HG02973 (cell line): ENCODE data around the gene PTPRT.

Experiments
- ATAC-seq: cut with Tn5 transposase; IDR thresholded peaks from one replicate; pipeline ENCODE4 v1.9.1; 2021; ENCODE audit warnings: moderate library complexity; ENCODE audit not compliant: unreplicated experiment

PTPRT gene

DNA sequence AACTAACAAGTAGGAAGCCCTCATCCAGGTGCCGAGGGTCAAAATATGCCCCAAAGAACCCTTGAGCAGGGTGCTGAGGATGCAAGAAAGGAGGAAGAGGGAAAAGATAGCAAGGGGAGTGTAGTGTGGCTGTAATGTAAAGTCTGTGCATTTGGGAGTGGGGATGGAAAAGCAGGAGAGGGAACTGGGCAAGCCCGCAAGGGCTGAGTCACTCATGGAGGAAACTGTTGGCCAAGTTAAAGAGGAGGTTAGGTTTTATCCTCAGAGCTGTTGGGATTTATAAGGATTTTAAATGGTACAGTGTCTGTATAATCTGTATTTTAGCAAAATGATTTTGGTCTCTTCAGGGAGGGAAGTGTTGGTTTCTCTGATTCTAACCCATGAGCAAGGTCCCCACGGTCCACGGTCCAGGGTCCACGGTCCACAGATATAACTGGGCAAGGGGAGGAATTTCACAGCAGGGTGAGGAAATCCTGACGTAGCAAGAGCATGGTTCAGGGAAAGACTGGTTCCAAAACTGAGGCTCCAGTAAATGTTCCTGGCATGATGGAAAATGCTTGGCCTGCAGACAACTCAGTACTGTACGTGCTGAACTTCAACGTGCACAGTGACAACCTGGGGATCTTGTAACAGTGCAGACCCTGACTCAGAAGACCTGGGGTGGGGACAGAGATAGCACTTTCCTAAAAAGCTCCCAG lies 759.8 kb downstream of the PTPRT start:
- no peak for ATAC-seq

DNA sequence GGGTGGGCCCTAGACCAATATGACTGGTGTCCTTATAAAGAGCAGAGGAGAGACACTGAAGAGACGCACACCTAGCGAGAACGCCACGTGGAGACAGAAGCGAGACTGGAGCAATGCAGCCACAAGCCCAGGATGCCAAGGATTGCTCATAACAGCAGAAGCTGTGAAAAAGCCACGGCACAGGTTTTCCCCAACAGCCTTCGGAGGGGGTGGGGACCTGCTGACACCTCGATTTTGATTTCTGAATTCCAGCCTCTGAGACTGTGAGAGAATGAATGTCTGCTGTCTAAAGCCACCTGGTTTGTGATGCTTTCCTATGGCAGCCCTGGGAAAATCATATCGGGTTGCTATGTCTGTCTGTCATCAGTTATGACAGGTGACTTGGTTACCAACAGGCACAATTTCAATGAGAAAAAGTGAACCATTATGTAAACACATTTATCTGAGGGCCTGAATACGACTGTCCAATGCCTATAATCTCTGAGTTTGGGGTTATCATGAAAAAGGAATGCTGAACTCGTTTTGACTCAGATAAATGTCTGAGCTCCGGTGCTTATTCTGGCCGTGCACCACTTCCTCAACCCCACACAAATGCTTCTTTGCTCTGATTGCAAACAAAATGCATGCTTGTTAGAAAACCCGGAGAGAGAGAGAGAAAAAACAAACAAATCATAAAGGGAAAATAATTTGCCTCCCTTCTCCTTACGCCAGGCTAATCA lies 769.7 kb downstream of the PTPRT start:
- no peak for ATAC-seq

- no peak for ATAC-seq
Observed at GRCh38 chr20:42406826-42407225, 782.9 kb downstream of the PTPRT start.

- no peak for ATAC-seq
Observed at GRCh38 chr20:42402455-42402854, 787.3 kb downstream of the PTPRT start.

- ATAC-seq = no peak
Observed at GRCh38 chr20:42401613-42402012, 788.1 kb downstream of the PTPRT start.

- no peak for ATAC-seq
Observed at GRCh38 chr20:42399802-42400201, 789.9 kb downstream of the PTPRT start.

GRCh38 chr20:42392442-42392841 lies 797.3 kb downstream of the PTPRT start:
- no peak for ATAC-seq

DNA sequence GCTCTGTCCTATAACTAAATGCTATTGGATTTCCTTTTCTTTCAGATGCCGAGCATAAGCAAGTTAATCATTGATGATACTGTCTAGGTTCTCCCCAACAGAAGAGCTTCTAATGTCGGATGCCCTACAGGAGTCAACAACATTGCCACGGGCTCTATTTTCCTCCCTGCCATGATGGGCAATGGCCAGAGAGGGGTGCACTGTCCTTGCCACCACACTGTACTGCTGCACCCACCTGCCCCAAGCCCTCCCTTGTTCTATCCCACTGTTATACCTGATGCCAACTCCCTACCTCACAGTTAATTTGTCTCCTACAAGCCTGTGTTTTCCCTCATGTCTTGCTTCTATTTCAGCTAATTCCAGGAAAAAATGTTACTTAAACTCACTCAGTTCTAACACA lies 797.9 kb downstream of the PTPRT start:
- no peak for ATAC-seq

GRCh38 chr20:42380287-42380686 lies 809.4 kb downstream of the PTPRT start:
- ATAC-seq = no peak

GRCh38 chr20:42379385-42379784 lies 810.3 kb downstream of the PTPRT start:
- no peak for ATAC-seq

GRCh38 chr20:42378826-42379225 lies 810.9 kb downstream of the PTPRT start:
- ATAC-seq = no peak

GRCh38 chr20:42376131-42376530 lies 813.6 kb downstream of the PTPRT start:
- no peak for ATAC-seq

DNA sequence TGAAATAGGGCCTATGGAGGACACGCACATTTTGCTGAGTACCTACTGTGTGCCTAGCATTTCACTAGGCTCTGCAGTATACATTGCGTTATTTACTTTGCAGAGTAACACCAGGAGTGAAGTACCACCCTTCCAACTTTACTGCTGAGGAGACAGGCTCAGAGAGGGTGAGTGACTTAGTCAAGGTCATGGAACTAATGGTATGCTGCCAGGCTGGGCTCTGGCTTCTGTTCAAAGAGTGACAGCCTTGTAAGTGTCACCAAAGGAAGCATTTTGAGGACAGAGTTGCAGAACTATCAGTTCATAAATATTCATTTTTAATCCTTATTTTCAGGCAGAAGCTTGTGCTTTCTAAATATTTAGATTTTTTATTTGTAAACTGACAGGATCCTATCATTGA lies 816.7 kb downstream of the PTPRT start:
- ATAC-seq = no peak

DNA sequence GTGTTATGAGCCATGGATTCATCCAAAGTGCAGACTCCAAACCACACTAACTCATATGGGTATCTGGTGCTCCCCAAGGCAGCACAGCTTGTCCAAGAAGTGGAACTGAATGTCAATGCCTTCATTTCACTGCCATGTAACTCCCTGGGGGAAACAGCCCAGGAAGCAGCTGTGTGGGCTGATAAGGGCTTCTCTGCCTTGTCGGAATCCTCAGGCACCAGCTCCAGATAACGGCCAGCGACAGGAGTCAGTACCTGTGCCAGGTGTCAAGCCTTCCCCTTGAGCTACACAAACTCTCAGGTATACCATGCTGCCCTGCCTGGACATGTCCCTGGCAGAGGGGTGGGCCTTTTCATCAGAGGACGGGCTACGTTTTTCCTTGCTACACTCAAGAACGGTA lies 819.6 kb downstream of the PTPRT start:
- no peak for ATAC-seq

DNA sequence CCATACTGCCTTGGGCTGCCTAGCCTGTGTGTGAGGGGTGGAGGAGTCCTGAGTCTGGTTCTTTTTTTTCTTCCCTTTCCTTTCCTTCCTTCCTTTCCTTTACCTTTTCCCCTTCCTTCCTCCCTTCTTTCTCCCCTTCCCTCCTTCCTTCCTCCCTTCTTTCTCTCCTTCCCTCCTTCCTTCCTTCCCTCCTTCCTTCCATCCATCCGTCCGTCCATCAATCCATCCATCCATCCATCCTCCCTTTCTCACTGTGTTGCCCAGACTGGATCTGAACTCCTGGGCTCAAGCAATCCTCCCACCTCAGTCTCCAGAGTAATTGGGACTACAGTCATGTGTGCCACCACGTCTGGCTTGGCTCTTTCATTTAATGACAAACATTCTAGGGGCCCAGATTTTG lies 820.8 kb downstream of the PTPRT start:
- ATAC-seq = no peak

DNA sequence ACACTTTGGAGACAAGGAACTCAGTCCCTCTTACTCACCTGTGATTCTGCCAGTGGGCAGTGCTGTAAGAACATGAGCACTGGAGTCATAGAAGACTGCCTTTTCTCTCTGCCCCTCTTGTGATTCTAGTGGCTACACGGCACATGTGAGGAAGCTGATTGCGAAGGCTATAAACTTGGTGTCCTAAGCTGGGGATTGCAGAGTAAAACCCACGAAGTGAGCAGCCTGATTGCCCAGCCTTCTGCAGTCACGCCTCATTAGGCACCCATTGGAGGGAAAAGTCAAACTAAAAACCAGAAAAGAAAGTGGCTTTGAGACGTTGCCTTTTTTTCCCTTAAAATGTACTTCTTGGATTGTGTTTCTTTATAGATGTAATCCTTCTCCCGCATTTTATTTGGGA lies 823.1 kb downstream of the PTPRT start:
- no peak for ATAC-seq

GRCh38 chr20:42364446-42364845 lies 825.3 kb downstream of the PTPRT start:
- no peak for ATAC-seq

- no peak for ATAC-seq
Observed at GRCh38 chr20:42361402-42361970, 828.2 kb downstream of the PTPRT start.

- ATAC-seq = no peak
Observed at GRCh38 chr20:42360621-42361020, 829.1 kb downstream of the PTPRT start.

- no peak for ATAC-seq
Observed at GRCh38 chr20:42359617-42360016, 830.1 kb downstream of the PTPRT start.

DNA sequence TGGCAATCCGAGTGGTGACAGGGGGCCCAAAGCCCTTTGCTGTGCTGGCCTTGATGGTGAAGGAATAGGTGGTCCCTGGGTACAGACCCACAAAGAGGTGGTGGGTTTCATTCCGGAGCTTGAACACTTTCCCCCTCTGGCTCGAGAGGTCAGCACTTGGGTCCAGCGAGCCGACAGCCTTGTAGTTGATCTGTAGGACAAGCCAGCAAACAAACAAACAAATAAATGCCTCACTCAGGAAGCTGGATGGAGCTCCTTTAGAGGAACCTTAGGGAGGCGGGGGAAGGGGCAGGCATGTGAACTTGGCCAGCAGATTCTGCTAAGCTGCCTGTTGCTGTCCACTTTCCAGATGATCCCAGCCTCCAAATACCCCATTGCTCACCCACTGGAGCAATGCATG lies 837.6 kb downstream of the PTPRT start:
- ATAC-seq = no peak

DNA sequence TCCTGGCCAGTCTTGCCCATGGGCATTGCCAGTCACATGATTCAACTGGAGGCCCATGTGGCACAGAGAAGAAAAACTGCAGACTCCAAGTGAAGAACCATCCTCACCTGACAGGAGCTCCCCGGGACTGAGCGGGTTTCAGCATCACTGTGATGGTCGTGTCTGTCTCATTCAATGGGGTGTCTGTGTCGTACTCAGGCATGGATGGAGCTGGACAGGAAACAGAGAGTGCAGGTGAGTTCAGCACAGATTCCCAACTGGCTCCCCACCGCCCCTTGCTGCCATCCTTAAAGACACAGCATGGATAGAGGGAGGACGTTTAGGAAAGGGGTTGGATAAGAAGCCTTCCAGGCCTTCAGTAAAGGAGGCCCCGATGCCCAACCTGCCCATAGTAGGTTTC lies 839.2 kb downstream of the PTPRT start:
- no peak for ATAC-seq
